Hepatocyte (in vitro differentiated cells): ENCODE data around the gene KCNB1. TPM values are rescaled to one million over a fixed set of nuclear protein-coding genes. Genes with fewer than 3 reads are reported as not detected.

ENCODE experiments used
- DNase-seq: peaks from one replicate; pipeline ENCODE4 v3.0.0-alpha.2; 2016; ENCODE audit warnings: low spot score
- H2AFZ ChIP-seq: fragments of 200-600 bp; sonication (generic); 2 replicates; pipeline ENCODE4 v1.6.0; 2016; ENCODE audit warnings: antibody characterized with exemption, mild to moderate bottlenecking
- H3K27ac ChIP-seq: fragments of 200-600 bp; sonication (generic); 2 replicates; pipeline ENCODE4 v1.5.1; 2016; ENCODE audit warnings: mild to moderate bottlenecking
- H3K27me3 ChIP-seq: fragments of 200-600 bp; sonication (generic); 2 replicates; pipeline ENCODE4 v1.6.1; 2016
- H3K36me3 ChIP-seq: fragments of 200-600 bp; sonication (generic); replicated peaks from 2 replicates; pipeline ENCODE4 v1.5.1; 2016; ENCODE audit warnings: low read depth; ENCODE audit not compliant: insufficient read depth
- H3K4me1 ChIP-seq: fragments of 200-600 bp; sonication (generic); 2 replicates; pipeline ENCODE4 v1.5.1; 2016; ENCODE audit warnings: mild to moderate bottlenecking, moderate library complexity; ENCODE audit not compliant: insufficient read depth
- H3K4me2 ChIP-seq: fragments of 200-600 bp; sonication (generic); 2 replicates; pipeline ENCODE4 v1.6.0; 2016
- H3K4me3 ChIP-seq: fragments of 200-600 bp; sonication (generic); 2 replicates; pipeline ENCODE4 v1.5.1; 2016; ENCODE audit warnings: mild to moderate bottlenecking
- H3K79me2 ChIP-seq: fragments of 200-600 bp; sonication (generic); 2 replicates; pipeline ENCODE4 v1.6.0; 2017; ENCODE audit warnings: mild to moderate bottlenecking
- H3K9me2 ChIP-seq: fragments of 200-600 bp; sonication (generic); replicated peaks from 2 replicates; pipeline ENCODE4 v1.6.0; 2017; ENCODE audit warnings: mild to moderate bottlenecking; ENCODE audit not compliant: insufficient read depth
- H3K9me3 ChIP-seq: fragments of 200-600 bp; sonication (generic); 2 replicates; pipeline ENCODE4 v1.5.1; 2016; ENCODE audit warnings: low read depth, mild to moderate bottlenecking
- H4K20me1 ChIP-seq: fragments of 200-600 bp; sonication (generic); 2 replicates; pipeline ENCODE4 v1.6.0; 2016; ENCODE audit warnings: mild to moderate bottlenecking; ENCODE audit not compliant: insufficient read depth, poor library complexity, severe bottlenecking
- CTCF ChIP-seq: fragments of 200-600 bp; sonication (generic); IDR thresholded peaks from 2 replicates; pipeline ENCODE4 v1.5.1; 2016; ENCODE audit warnings: antibody characterized with exemption, mild to moderate bottlenecking; ENCODE audit not compliant: poor library complexity
- EZH2 ChIP-seq: fragments of 200-600 bp; sonication (generic); IDR thresholded peaks from 2 replicates; pipeline ENCODE4 v1.6.1; 2016; ENCODE audit warnings: antibody characterized with exemption, mild to moderate bottlenecking, borderline replicate concordance
- EZH2phosphoT487 ChIP-seq: fragments of 200-600 bp; sonication (generic); IDR thresholded peaks from one replicate; pipeline ENCODE4 v1.6.1; 2018; ENCODE audit warnings: antibody characterized with exemption, mild to moderate bottlenecking, low read depth, moderate library complexity; ENCODE audit not compliant: unreplicated experiment, severe bottlenecking
- WGBS: methylation state at CpG from one replicate; pipeline ENCODE4 v1.1.6; 2016; ENCODE audit warnings: low lambda C conversion rate; ENCODE audit errors: missing lambda C conversion rate; 5-methylcytosine and 5-hydroxymethylcytosine counted together
- polyA plus RNA-seq: library from polyadenylated mRNA; unstranded; fragments of >200 nt; fragmentation: Nextera tagmentation; extraction: Ambion mirVana; gene quantifications from 2 replicates; pipeline ENCODE4 v1.2.1, GENCODE V29; 2016
- total RNA-seq: library from RNA; depleted of rRNA; stranded (reverse); fragments of >200 nt; gene quantifications from 2 replicates; pipeline ENCODE4 v1.2.3, GENCODE V29; 2014

The KCNB1 gene
- total and polyA plus RNA-seq, 2 experiments from 2014 or later: 0.37 to 1.5 TPM

- no peaks in the 10 kb centered on the region for H3K4me1 ChIP-seq
- H3K79me2 ChIP-seq: no peaks in the 10 kb centered on the region
- H3K4me3 ChIP-seq: no peak overlapping the region
- H2AFZ ChIP-seq: no peak overlapping the region
- H4K20me1 ChIP-seq: no peaks in the 10 kb centered on the region
- no peaks in the 10 kb centered on the region for H3K36me3 ChIP-seq
- no peaks in the 10 kb centered on the region for H3K27me3 ChIP-seq
- no peaks in the 10 kb centered on the region for H3K9me2 ChIP-seq
- 97% methylated on average over 8 of the region's 8 CpGs for WGBS
- TF ChIP-seq CTCF: no peak
- TF ChIP-seq EZH2: no peak
- no peak for TF ChIP-seq EZH2phosphoT487
- DNase-seq: no peak
- no peaks in the 10 kb centered on the region for H3K9me3 ChIP-seq
- no peak overlapping the region for H3K27ac ChIP-seq
- H3K4me2 ChIP-seq: no peak overlapping the region
These were observed 41.4 kb upstream of the KCNB1 start for GRCh38 chr20:49523767-49524360.

- H2AFZ ChIP-seq: no peak overlapping the region
- H3K36me3 ChIP-seq: no peaks in the 10 kb centered on the region
- no peaks in the 10 kb centered on the region for H3K4me1 ChIP-seq
- no peaks in the 10 kb centered on the region for H3K79me2 ChIP-seq
- WGBS: 90% methylated on average over 4 of the region's 4 CpGs
- H3K27me3 ChIP-seq: no peaks in the 10 kb centered on the region
- H4K20me1 ChIP-seq: no peaks in the 10 kb centered on the region
- no peak overlapping the region for H3K4me3 ChIP-seq
- H3K27ac ChIP-seq: no peak overlapping the region
- H3K4me2 ChIP-seq: no peak overlapping the region
- H3K9me2 ChIP-seq: no peaks in the 10 kb centered on the region
- no peaks in the 10 kb centered on the region for H3K9me3 ChIP-seq
- DNase-seq: no peak
- TF ChIP-seq CTCF (no peak), EZH2 (no peak), EZH2phosphoT487 (no peak)
These were observed 38.9 kb upstream of the KCNB1 start for GRCh38 chr20:49521356-49521755.

- TF ChIP-seq CTCF (no peak), EZH2 (no peak), EZH2phosphoT487 (no peak)
- no peak for DNase-seq
- Histone ChIP-seq H4K20me1 (no peaks in the 10 kb centered on the region), H3K4me1 (no peaks in the 10 kb centered on the region), H3K36me3 (no peaks in the 10 kb centered on the region), H3K27me3 (no peaks in the 10 kb centered on the region), H3K4me2 (no peak overlapping the region), H2AFZ (no peak overlapping the region), H3K27ac (no peak overlapping the region), H3K9me2 (no peaks in the 10 kb centered on the region), H3K4me3 (no peak overlapping the region), H3K9me3 (no peaks in the 10 kb centered on the region), H3K79me2 (no peaks in the 10 kb centered on the region)
- 90% methylated on average over 5 of the region's 5 CpGs for WGBS
These were observed 37.4 kb upstream of the KCNB1 start for GRCh38 chr20:49519777-49520359.
